ENCODE results near the gene SHTN1.

GRCh38 chr10:116998172-116998571 is 6.8 kb downstream of the SHTN1 start:
- TF ChIP-seq CTCF (conservative IDR thresholded peaks at IDR 0.05; ENCODE audit: low read length) (no peak), EZH2phosphoT487 (IDR thresholded peaks at IDR 0.05; ENCODE audit: borderline replicate concordance) (no peak)
